PC-3 (cell line): ENCODE measurements around the gene PRIMA1. TPM values are rescaled to one million over a fixed set of nuclear protein-coding genes. Genes with fewer than 3 reads are reported as not detected.

Experiments
- ATAC-seq: fragments of 200-7000 bp; cut with Tn5 transposase; 2 replicates; pipeline ENCODE4 v1.9.1; 2020; ENCODE audit warnings: mild to moderate bottlenecking, moderate library complexity
- BruUV-seq: library from RNA; stranded (reverse); fragments of 400-500 nt; replicated peaks from 2 replicates; lab custom pipeline; 2021; lab: Mats Ljungman, UMichigan
- CTCF ChIA-PET: fragments of 300-600 bp; sonication (Branson Sonifier 250); formaldehyde crosslinking; loops from one replicate; lab custom pipeline; 2022; ENCODE audit warnings: antibody characterized with exemption; lab: Charles Lee
- POLR2A ChIA-PET: fragments of 300-600 bp; sonication (Branson Sonifier 250); formaldehyde crosslinking; loops from one replicate; lab custom pipeline; 2022; ENCODE audit warnings: antibody characterized with exemption; ENCODE audit not compliant: unreplicated experiment; lab: Charles Lee
- DNase-seq: peaks from one replicate; pipeline ENCODE4 v3.0.0-alpha.2; 2015
- H2AFZ ChIP-seq: fragments of 300-600 bp; sonication (generic); 2 replicates; pipeline ENCODE4 v1.6.0; 2016; ENCODE audit warnings: antibody characterized with exemption, low read length
- H3F3A ChIP-seq: fragments of 300-600 bp; sonication (generic); one replicate; pipeline ENCODE4 v1.6.0; 2017; ENCODE audit warnings: antibody characterized with exemption, low read length, control low read depth, mild to moderate bottlenecking; ENCODE audit not compliant: unreplicated experiment
- H3K27ac ChIP-seq: fragments of 300-600 bp; sonication (generic); 2 replicates; pipeline ENCODE4 v1.5.1; 2016; ENCODE audit warnings: mild to moderate bottlenecking, low read length
- H3K27me3 ChIP-seq: fragments of 300-600 bp; sonication (generic); 2 replicates; pipeline ENCODE4 v1.6.1; 2016; ENCODE audit warnings: low read length, mixed read lengths
- H3K36me3 ChIP-seq: fragments of 300-600 bp; sonication (generic); 2 replicates; pipeline ENCODE4 v1.6.1; 2016; ENCODE audit warnings: low read depth, mixed run types, low read length, mixed read lengths
- H3K4me1 ChIP-seq: fragments of 300-600 bp; sonication (generic); 2 replicates; pipeline ENCODE4 v1.5.1; 2016; ENCODE audit warnings: low read length; ENCODE audit not compliant: insufficient read depth
- H3K4me2 ChIP-seq: fragments of 300-600 bp; sonication (generic); 2 replicates; pipeline ENCODE4 v1.6.0; 2016; ENCODE audit warnings: low read length
- H3K4me3 ChIP-seq: fragments of 300-600 bp; sonication (generic); 2 replicates; pipeline ENCODE4 v1.5.1; 2016; ENCODE audit warnings: mild to moderate bottlenecking, low read length, mixed read lengths
- H3K79me2 ChIP-seq: fragments of 300-600 bp; sonication (generic); 2 replicates; pipeline ENCODE4 v1.6.1; 2017; ENCODE audit warnings: low read length, mixed read lengths
- H3K9ac ChIP-seq: fragments of 300-600 bp; sonication (generic); 2 replicates; pipeline ENCODE4 v1.6.0; 2016; ENCODE audit warnings: mild to moderate bottlenecking, low read length
- H3K9me2 ChIP-seq: fragments of 300-600 bp; sonication (generic); replicated peaks from 2 replicates; pipeline ENCODE4 v1.6.1; 2016; ENCODE audit warnings: mixed run types, low read length, mixed read lengths
- H3K9me3 ChIP-seq: fragments of 300-600 bp; sonication (generic); 2 replicates; pipeline ENCODE4 v1.6.1; 2016; ENCODE audit warnings: low read length, mixed read lengths
- H4K20me1 ChIP-seq: fragments of 300-600 bp; sonication (generic); 2 replicates; pipeline ENCODE4 v1.6.1; 2016; ENCODE audit warnings: low read length, mixed read lengths
- EZH2 ChIP-seq: fragments of 300-600 bp; sonication (generic); IDR thresholded peaks from one replicate; pipeline ENCODE4 v1.6.1; 2017; ENCODE audit warnings: antibody characterized with exemption, mild to moderate bottlenecking, low read length; ENCODE audit not compliant: unreplicated experiment
- EZH2phosphoT487 ChIP-seq: fragments of 300-600 bp; sonication (generic); IDR thresholded peaks from 2 replicates; pipeline ENCODE4 v1.6.1; 2018; ENCODE audit warnings: mild to moderate bottlenecking, antibody characterized with exemption, low read length, borderline replicate concordance
- intact Hi-C: fragments of 100-400 bp; cut with micrococcal nuclease; formaldehyde crosslinking; loops from 2 replicates; pipeline ENCODE4 v1.9.0; 2023
- total RNA-seq: library from RNA; depleted of rRNA; stranded (reverse); fragments of >200 nt; gene quantifications from 2 replicates; pipeline ENCODE4 v1.2.3, GENCODE V29; 2014
- TF ChIP-seq, protein P1 (sequence below): fragments of 300-600 bp; sonication (generic); conservative IDR thresholded peaks from 2 replicates; pipeline ENCODE4 v1.5.1; 2017; ENCODE audit warnings: antibody characterized with exemption, low read depth, mild to moderate bottlenecking, low read length

Gene PRIMA1
- total RNA-seq, 1 experiment from 2014 or later: 0.04 TPM

DNA sequence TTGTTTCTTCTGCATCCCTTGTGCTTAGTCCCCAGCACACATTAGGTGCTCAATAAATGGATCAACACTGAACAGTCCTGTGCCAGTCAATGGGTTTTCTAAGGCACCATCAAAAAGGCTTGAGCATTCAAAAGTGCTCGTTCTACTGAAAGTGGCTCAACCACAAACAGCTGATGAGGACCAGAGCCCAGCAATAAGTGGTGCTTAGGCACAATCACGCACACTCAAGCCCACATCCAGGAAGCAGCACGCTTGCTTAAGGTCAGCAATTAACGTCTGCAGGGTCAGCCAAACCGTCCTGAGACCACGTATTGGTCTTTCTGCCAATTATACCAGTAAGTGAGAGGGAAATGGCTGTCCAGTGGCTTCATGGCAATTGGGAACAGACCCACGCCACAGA lies 56.5 kb downstream of the PRIMA1 start:
- H3K9me2 ChIP-seq: no peaks in the 10 kb centered on the region
- no peaks in the 10 kb centered on the region for H3K79me2 ChIP-seq
- ChIA-PET CTCF (no interaction called here), POLR2A (no interaction called here)
- H3K9me3 ChIP-seq: no peaks in the 10 kb centered on the region
- H3K4me1 ChIP-seq: no peaks in the 10 kb centered on the region
- no peak overlapping the region for H3K27ac ChIP-seq
- no peak for TF ChIP-seq EZH2
- DNase-seq (no peak), ATAC-seq (no peak)
- intact Hi-C loops: no loop called here
- no TSS peak for BruUV-seq
- H3K27me3 ChIP-seq: peaks cover 19% of the 10 kb centered on the region; the same call in 1 of the 2 replicates
- H4K20me1 ChIP-seq: no peaks in the 10 kb centered on the region
- no peak overlapping the region for H2AFZ ChIP-seq
- H3F3A ChIP-seq: no peaks in the 10 kb centered on the region
- no peak overlapping the region for H3K4me2 ChIP-seq
- no peak overlapping the region for H3K4me3 ChIP-seq
- H3K9ac ChIP-seq: no peak overlapping the region
- no peaks in the 10 kb centered on the region for H3K36me3 ChIP-seq

DNA sequence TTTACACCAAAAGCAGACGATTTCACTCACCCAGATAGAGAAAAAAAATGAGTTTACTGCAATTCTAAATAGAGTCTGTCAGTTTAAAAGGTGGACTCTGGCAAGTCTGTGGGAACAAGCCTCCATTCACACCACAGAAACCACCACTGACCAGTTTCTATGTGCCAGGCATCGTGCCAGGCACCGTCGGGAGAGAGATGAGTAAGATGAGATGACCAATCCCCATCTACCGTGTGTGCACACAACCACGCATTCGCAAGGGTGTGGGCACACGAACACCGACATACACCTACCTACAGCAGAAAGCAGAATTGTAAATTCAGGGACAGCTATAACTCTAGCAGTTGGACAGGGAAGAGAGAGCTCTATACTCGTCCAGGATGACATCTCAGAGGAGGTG lies 58.3 kb downstream of the PRIMA1 start:
- Histone ChIP-seq H3K36me3 (no peaks in the 10 kb centered on the region), H2AFZ (no peak overlapping the region), H4K20me1 (no peaks in the 10 kb centered on the region), H3K27ac (no peak overlapping the region), H3K9me3 (no peaks in the 10 kb centered on the region), H3F3A (no peaks in the 10 kb centered on the region), H3K4me2 (no peak overlapping the region), H3K4me3 (no peak overlapping the region), H3K27me3 (peaks cover 15% of the 10 kb centered on the region; the same call in 1 of the 2 replicates), H3K9ac (no peak overlapping the region), H3K9me2 (no peaks in the 10 kb centered on the region), H3K79me2 (no peaks in the 10 kb centered on the region), H3K4me1 (no peaks in the 10 kb centered on the region)
- intact Hi-C loops: no loop called here
- peak; percentile 43 for DNase-seq
- TF ChIP-seq, protein P1, sequence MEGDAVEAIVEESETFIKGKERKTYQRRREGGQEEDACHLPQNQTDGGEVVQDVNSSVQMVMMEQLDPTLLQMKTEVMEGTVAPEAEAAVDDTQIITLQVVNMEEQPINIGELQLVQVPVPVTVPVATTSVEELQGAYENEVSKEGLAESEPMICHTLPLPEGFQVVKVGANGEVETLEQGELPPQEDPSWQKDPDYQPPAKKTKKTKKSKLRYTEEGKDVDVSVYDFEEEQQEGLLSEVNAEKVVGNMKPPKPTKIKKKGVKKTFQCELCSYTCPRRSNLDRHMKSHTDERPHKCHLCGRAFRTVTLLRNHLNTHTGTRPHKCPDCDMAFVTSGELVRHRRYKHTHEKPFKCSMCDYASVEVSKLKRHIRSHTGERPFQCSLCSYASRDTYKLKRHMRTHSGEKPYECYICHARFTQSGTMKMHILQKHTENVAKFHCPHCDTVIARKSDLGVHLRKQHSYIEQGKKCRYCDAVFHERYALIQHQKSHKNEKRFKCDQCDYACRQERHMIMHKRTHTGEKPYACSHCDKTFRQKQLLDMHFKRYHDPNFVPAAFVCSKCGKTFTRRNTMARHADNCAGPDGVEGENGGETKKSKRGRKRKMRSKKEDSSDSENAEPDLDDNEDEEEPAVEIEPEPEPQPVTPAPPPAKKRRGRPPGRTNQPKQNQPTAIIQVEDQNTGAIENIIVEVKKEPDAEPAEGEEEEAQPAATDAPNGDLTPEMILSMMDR: no peak
- TF ChIP-seq EZH2phosphoT487 (no peak), EZH2 (no peak)
- no peak for ATAC-seq
- BruUV-seq: no TSS peak
- ChIA-PET CTCF (no interaction called here), POLR2A (no interaction called here)

DNA sequence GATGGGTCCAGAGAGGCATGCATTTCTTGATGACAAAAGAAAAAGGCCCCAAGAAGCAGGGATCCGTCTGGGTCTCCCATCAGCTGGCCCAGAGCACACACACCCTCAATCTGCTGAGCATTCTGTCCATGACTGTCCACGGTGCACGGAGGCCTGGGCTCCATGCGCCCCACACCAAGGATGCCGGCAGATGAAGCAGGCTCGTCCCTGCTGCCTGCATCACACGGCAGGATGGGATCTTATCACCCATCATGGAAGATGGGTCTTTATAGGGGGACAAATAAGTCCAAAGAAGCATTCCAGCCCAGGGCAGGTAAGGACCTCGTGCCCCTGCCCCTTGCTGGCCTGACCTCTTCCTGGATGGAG lies 59.7 kb downstream of the PRIMA1 start:
- Histone ChIP-seq H3K4me3 (no peak overlapping the region), H3K9me2 (no peaks in the 10 kb centered on the region), H3K27me3 (peaks cover 11% of the 10 kb centered on the region; the same call in 1 of the 2 replicates), H3K4me1 (no peaks in the 10 kb centered on the region), H3K79me2 (no peaks in the 10 kb centered on the region), H3K4me2 (no peak overlapping the region), H3F3A (no peaks in the 10 kb centered on the region), H3K9me3 (no peaks in the 10 kb centered on the region), H2AFZ (no peak overlapping the region), H3K36me3 (no peaks in the 10 kb centered on the region), H3K27ac (no peak overlapping the region), H3K9ac (no peak overlapping the region), H4K20me1 (no peaks in the 10 kb centered on the region)
- intact Hi-C loops: no loop called here
- ATAC-seq: no peak
- DNase-seq: no peak
- ChIA-PET CTCF (no interaction called here), POLR2A (no interaction called here)
- no TSS peak for BruUV-seq
- TF ChIP-seq, protein P1: no peak
